HEK293 (cell line): Measurements from ENCODE around the gene EXOC3.
A peak's percentile ranks its signal among the peaks of the same experiment; 100 is the strongest.

Experiments
- AEBP2 ChIP-seq: fragments of 450-650 bp; formaldehyde crosslinking; IDR thresholded peaks from 2 replicates; pipeline ENCODE4 v1.5.1; 2016; ENCODE audit warnings: missing biosample characterization, missing genetic modification characterization, borderline replicate concordance
- EGR2 ChIP-seq: fragments of 450-650 bp; formaldehyde crosslinking; IDR thresholded peaks from 2 replicates; pipeline ENCODE4 v1.5.1; 2016; ENCODE audit warnings: low read depth, missing biosample characterization, missing genetic modification characterization
- GLIS1 ChIP-seq: fragments of 450-650 bp; formaldehyde crosslinking; IDR thresholded peaks from 2 replicates; pipeline ENCODE4 v1.5.1; 2016; ENCODE audit warnings: missing biosample characterization, missing genetic modification characterization
- KLF16 ChIP-seq: fragments of 450-650 bp; formaldehyde crosslinking; IDR thresholded peaks from 2 replicates; pipeline ENCODE4 v1.5.1; 2017; ENCODE audit warnings: missing biosample characterization, missing genetic modification characterization
- KLF8 ChIP-seq: fragments of 450-650 bp; formaldehyde crosslinking; IDR thresholded peaks from 2 replicates; pipeline ENCODE4 v1.5.1; 2016; ENCODE audit warnings: missing biosample characterization, missing genetic modification characterization
- MEIS1 ChIP-seq: sonication (generic); formaldehyde crosslinking; IDR thresholded peaks from 2 replicates; pipeline ENCODE4 v1.8.1; 2022; ENCODE audit warnings: missing genetic modification reagents, mild to moderate bottlenecking, borderline replicate concordance
- ZBTB1 ChIP-seq: fragments of 450-650 bp; formaldehyde crosslinking; IDR thresholded peaks from 2 replicates; pipeline ENCODE4 v1.5.1; 2016; ENCODE audit warnings: missing biosample characterization, missing genetic modification characterization
- ZBTB48 ChIP-seq: fragments of 450-650 bp; formaldehyde crosslinking; IDR thresholded peaks from 2 replicates; pipeline ENCODE4 v1.5.1; 2016; ENCODE audit warnings: missing biosample characterization, missing genetic modification characterization
- ZFP41 ChIP-seq: fragments of 450-650 bp; formaldehyde crosslinking; IDR thresholded peaks from 2 replicates; pipeline ENCODE4 v1.5.1; 2016; ENCODE audit warnings: missing biosample characterization, missing genetic modification characterization, borderline replicate concordance
- ZNF114 ChIP-seq: fragments of 450-650 bp; formaldehyde crosslinking; IDR thresholded peaks from 2 replicates; pipeline ENCODE4 v1.5.0; 2017; ENCODE audit warnings: missing biosample characterization, missing genetic modification characterization
- ZNF121 ChIP-seq: fragments of 450-650 bp; formaldehyde crosslinking; IDR thresholded peaks from 2 replicates; pipeline ENCODE4 v1.5.1; 2016; ENCODE audit warnings: missing biosample characterization, missing genetic modification characterization
- ZNF157 ChIP-seq: fragments of 450-650 bp; formaldehyde crosslinking; IDR thresholded peaks from 2 replicates; pipeline ENCODE4 v1.5.1; 2016; ENCODE audit warnings: missing biosample characterization, missing genetic modification characterization
- ZNF184 ChIP-seq: fragments of 450-650 bp; IDR thresholded peaks from 2 replicates; pipeline ENCODE4 v1.5.1; 2018; ENCODE audit warnings: missing biosample characterization, mild to moderate bottlenecking, missing genetic modification characterization
- ZNF19 ChIP-seq: fragments of 450-650 bp; formaldehyde crosslinking; IDR thresholded peaks from 2 replicates; pipeline ENCODE4; 2016; ENCODE audit warnings: missing biosample characterization, missing genetic modification characterization, low read depth
- ZNF23 ChIP-seq: fragments of 450-650 bp; formaldehyde crosslinking; IDR thresholded peaks from 2 replicates; pipeline ENCODE4 v1.5.1; 2016; ENCODE audit warnings: missing biosample characterization, missing genetic modification characterization, borderline replicate concordance
- ZNF248 ChIP-seq: fragments of 450-650 bp; formaldehyde crosslinking; IDR thresholded peaks from 2 replicates; pipeline ENCODE4 v1.5.1; 2017; ENCODE audit warnings: missing biosample characterization, missing genetic modification characterization
- ZNF292 ChIP-seq: fragments of 450-650 bp; formaldehyde crosslinking; IDR thresholded peaks from 2 replicates; pipeline ENCODE4 v1.5.1; 2016; ENCODE audit warnings: low read depth, missing biosample characterization, missing genetic modification characterization, borderline replicate concordance
- ZNF335 ChIP-seq: fragments of 450-650 bp; formaldehyde crosslinking; conservative IDR thresholded peaks from 2 replicates; pipeline ENCODE4 v1.5.1; 2016; ENCODE audit warnings: missing biosample characterization, missing genetic modification characterization
- ZNF354C ChIP-seq: fragments of 450-650 bp; formaldehyde crosslinking; IDR thresholded peaks from 2 replicates; pipeline ENCODE4 v1.5.1; 2016; ENCODE audit warnings: missing biosample characterization, missing genetic modification characterization, low read depth, borderline replicate concordance
- ZNF391 ChIP-seq: fragments of 450-650 bp; formaldehyde crosslinking; IDR thresholded peaks from 2 replicates; pipeline ENCODE4 v1.5.1; 2016; ENCODE audit warnings: low read depth, missing biosample characterization, missing genetic modification characterization, borderline replicate concordance
- ZNF426 ChIP-seq: fragments of 450-650 bp; formaldehyde crosslinking; IDR thresholded peaks from 2 replicates; pipeline ENCODE4 v1.5.1; 2017; ENCODE audit warnings: missing biosample characterization, missing genetic modification characterization, mild to moderate bottlenecking, inconsistent platforms, moderate library complexity
- ZNF560 ChIP-seq: fragments of 450-650 bp; formaldehyde crosslinking; IDR thresholded peaks from 2 replicates; pipeline ENCODE4 v1.5.1; 2017; ENCODE audit warnings: missing biosample characterization, missing genetic modification characterization, borderline replicate concordance
- ZNF585B ChIP-seq: fragments of 450-650 bp; formaldehyde crosslinking; IDR thresholded peaks from 2 replicates; pipeline ENCODE4 v1.5.1; 2016; ENCODE audit warnings: missing biosample characterization, missing genetic modification characterization
- ZNF596 ChIP-seq: fragments of 450-650 bp; IDR thresholded peaks from 2 replicates; pipeline ENCODE4 v1.5.0; 2018; ENCODE audit warnings: missing biosample characterization, mild to moderate bottlenecking, missing genetic modification characterization, moderate library complexity
- ZNF677 ChIP-seq: fragments of 450-650 bp; IDR thresholded peaks from 2 replicates; pipeline ENCODE4 v1.5.0; 2018; ENCODE audit warnings: missing biosample characterization, mild to moderate bottlenecking, missing genetic modification characterization, moderate library complexity
- ZNF701 ChIP-seq: fragments of 450-650 bp; formaldehyde crosslinking; IDR thresholded peaks from 2 replicates; pipeline ENCODE4 v1.5.1; 2016; ENCODE audit warnings: missing biosample characterization, missing genetic modification characterization
- ZNF777 ChIP-seq: fragments of 450-650 bp; formaldehyde crosslinking; IDR thresholded peaks from 2 replicates; pipeline ENCODE4 v1.5.1; 2017; ENCODE audit warnings: missing biosample characterization, missing genetic modification characterization, borderline replicate concordance
- ZSCAN18 ChIP-seq: fragments of 450-650 bp; formaldehyde crosslinking; IDR thresholded peaks from 2 replicates; pipeline ENCODE4 v1.5.1; 2016; ENCODE audit warnings: missing biosample characterization, missing genetic modification characterization
- TF ChIP-seq, protein P1 (sequence below): fragments of 450-650 bp; formaldehyde crosslinking; IDR thresholded peaks from 2 replicates; pipeline ENCODE4 v1.5.1; 2016; ENCODE audit warnings: missing biosample characterization, missing genetic modification characterization
- TF ChIP-seq, protein P2 (sequence below): fragments of 450-650 bp; formaldehyde crosslinking; IDR thresholded peaks from 2 replicates; pipeline ENCODE4 v1.5.1; 2016; ENCODE audit warnings: missing biosample characterization, missing genetic modification characterization
- TF ChIP-seq, protein P3 (sequence below): fragments of 450-650 bp; formaldehyde crosslinking; IDR thresholded peaks from 2 replicates; pipeline ENCODE4 v1.5.1; 2017; ENCODE audit warnings: missing biosample characterization, missing genetic modification characterization

Gene EXOC3

DNA sequence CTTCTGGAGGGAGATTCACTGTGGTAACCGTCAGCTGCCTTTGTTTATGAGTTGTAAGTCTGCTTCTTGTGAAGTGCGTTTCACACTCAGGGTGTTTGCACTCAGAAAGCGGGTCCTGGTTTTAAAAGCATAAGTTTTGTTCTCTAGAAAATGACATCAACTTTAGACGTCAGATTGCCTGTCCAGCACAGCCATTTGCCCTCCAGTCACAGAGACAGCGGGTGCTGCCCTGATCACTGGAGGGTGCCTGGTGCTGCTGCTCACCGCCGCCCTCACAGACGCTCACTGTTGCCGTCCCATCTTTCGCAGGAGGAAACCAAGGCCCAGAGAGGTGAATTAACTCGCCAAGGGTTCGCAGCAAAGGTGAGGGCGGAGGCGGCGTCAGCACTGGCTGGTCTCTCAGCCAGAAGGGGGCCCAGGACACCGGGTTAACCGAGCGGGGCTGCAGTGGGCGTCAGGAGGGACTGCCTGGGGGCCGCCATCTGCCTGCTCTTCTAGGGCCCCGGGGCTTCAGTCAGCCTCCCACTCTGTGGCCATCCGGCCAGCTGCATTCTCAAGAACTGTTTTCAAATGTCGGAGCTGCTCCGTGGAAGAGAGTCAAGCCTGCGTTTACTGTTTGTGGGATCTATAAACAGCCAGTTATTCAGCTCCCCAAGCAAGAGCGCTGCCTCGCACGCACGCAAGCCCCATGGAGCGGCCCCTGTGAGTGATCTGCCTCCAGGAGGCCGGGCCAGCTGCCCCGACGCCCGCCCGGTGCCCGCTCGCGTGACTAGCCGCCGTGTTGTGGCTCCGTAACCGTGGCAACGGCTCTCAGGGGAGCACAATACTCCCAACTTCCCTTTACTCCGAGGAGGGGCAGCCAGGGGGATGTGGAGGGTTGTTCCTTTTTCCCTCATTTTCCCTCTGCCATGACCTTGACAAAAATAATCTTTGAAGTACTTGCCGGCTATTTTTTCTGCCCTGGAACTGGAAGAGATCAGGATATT is 43.4 kb upstream of the EXOC3 start (continued):
- 0 out of 2 replicates have a peak, but pooled peaks have one; percentile 56 for TF ChIP-seq KLF8 (tag by site-specific recombination)
- TF ChIP-seq MEIS1 (CRISPR knock-in tag): no peak
- TF ChIP-seq ZNF596: 0 out of 2 replicates have a peak, but pooled peaks have one; percentile 38
- peak; percentile 76; the same call in 1 of the 2 replicates for TF ChIP-seq EGR2 (tag by site-specific recombination)
- TF ChIP-seq ZNF114 (tag by site-specific recombination): no peak
- TF ChIP-seq ZNF23 (tag by site-specific recombination): no peak
- TF ChIP-seq ZNF157: no peak
- no peak for TF ChIP-seq ZNF585B (tag by site-specific recombination)
- peak; percentile 84 for TF ChIP-seq ZBTB48
- peak; percentile 87 for TF ChIP-seq ZNF121 (tag by site-specific recombination)
- no peak for TF ChIP-seq ZNF677 (tag by site-specific recombination)
- no peak for TF ChIP-seq ZNF184 (tag by site-specific recombination)
- TF ChIP-seq ZNF19 (tag by site-specific recombination): no peak
- TF ChIP-seq, protein P1, sequence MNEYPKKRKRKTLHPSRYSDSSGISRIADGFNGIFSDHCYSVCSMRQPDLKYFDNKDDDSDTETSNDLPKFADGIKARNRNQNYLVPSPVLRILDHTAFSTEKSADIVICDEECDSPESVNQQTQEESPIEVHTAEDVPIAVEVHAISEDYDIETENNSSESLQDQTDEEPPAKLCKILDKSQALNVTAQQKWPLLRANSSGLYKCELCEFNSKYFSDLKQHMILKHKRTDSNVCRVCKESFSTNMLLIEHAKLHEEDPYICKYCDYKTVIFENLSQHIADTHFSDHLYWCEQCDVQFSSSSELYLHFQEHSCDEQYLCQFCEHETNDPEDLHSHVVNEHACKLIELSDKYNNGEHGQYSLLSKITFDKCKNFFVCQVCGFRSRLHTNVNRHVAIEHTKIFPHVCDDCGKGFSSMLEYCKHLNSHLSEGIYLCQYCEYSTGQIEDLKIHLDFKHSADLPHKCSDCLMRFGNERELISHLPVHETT (tag by site-specific recombination): no peak
- TF ChIP-seq ZNF701 (tag by site-specific recombination): no peak
- no peak for TF ChIP-seq ZSCAN18 (tag by site-specific recombination)
- TF ChIP-seq, protein P2, sequence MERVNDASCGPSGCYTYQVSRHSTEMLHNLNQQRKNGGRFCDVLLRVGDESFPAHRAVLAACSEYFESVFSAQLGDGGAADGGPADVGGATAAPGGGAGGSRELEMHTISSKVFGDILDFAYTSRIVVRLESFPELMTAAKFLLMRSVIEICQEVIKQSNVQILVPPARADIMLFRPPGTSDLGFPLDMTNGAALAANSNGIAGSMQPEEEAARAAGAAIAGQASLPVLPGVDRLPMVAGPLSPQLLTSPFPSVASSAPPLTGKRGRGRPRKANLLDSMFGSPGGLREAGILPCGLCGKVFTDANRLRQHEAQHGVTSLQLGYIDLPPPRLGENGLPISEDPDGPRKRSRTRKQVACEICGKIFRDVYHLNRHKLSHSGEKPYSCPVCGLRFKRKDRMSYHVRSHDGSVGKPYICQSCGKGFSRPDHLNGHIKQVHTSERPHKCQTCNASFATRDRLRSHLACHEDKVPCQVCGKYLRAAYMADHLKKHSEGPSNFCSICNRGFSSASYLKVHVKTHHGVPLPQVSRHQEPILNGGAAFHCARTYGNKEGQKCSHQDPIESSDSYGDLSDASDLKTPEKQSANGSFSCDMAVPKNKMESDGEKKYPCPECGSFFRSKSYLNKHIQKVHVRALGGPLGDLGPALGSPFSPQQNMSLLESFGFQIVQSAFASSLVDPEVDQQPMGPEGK (tag by site-specific recombination): peak; percentile 95
- TF ChIP-seq ZNF391: peak; percentile 16; the same call in 1 of the 2 replicates
- no peak for TF ChIP-seq ZFP41 (tag by site-specific recombination)
- peak; percentile 100 for TF ChIP-seq GLIS1 (tag by site-specific recombination)
- no peak for TF ChIP-seq ZNF354C (tag by site-specific recombination)
- peak; percentile 78 for TF ChIP-seq ZNF335
- no peak for TF ChIP-seq AEBP2 (tag by site-specific recombination)
- no peak for TF ChIP-seq ZNF248
- 0 out of 2 replicates have a peak, but pooled peaks have one; percentile 19 for TF ChIP-seq ZBTB1
- TF ChIP-seq ZNF560 (tag by site-specific recombination): no peak
- TF ChIP-seq KLF16 (tag by site-specific recombination): no peak
- no peak for TF ChIP-seq ZNF426
- TF ChIP-seq, protein P3, sequence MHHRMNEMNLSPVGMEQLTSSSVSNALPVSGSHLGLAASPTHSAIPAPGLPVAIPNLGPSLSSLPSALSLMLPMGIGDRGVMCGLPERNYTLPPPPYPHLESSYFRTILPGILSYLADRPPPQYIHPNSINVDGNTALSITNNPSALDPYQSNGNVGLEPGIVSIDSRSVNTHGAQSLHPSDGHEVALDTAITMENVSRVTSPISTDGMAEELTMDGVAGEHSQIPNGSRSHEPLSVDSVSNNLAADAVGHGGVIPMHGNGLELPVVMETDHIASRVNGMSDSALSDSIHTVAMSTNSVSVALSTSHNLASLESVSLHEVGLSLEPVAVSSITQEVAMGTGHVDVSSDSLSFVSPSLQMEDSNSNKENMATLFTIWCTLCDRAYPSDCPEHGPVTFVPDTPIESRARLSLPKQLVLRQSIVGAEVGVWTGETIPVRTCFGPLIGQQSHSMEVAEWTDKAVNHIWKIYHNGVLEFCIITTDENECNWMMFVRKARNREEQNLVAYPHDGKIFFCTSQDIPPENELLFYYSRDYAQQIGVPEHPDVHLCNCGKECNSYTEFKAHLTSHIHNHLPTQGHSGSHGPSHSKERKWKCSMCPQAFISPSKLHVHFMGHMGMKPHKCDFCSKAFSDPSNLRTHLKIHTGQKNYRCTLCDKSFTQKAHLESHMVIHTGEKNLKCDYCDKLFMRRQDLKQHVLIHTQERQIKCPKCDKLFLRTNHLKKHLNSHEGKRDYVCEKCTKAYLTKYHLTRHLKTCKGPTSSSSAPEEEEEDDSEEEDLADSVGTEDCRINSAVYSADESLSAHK (tag by site-specific recombination): peak; percentile 90
- no peak for TF ChIP-seq ZNF292 (tag by site-specific recombination)
- no peak for TF ChIP-seq ZNF777 (tag by site-specific recombination)
